GM18519 (cell line): ENCODE data around the gene ACACA.
"Not testable (repeated sequence)": the region's sequence is repeated elsewhere in the genome, so short reads cannot be mapped to it uniquely, and the experiment has no call there.

Experiments
- ATAC-seq: cut with Tn5 transposase; IDR thresholded peaks from one replicate; pipeline ENCODE4 v1.9.1; 2021; ENCODE audit warnings: mild to moderate bottlenecking, moderate library complexity; ENCODE audit not compliant: unreplicated experiment, low FRiP score

The ACACA gene

DNA sequence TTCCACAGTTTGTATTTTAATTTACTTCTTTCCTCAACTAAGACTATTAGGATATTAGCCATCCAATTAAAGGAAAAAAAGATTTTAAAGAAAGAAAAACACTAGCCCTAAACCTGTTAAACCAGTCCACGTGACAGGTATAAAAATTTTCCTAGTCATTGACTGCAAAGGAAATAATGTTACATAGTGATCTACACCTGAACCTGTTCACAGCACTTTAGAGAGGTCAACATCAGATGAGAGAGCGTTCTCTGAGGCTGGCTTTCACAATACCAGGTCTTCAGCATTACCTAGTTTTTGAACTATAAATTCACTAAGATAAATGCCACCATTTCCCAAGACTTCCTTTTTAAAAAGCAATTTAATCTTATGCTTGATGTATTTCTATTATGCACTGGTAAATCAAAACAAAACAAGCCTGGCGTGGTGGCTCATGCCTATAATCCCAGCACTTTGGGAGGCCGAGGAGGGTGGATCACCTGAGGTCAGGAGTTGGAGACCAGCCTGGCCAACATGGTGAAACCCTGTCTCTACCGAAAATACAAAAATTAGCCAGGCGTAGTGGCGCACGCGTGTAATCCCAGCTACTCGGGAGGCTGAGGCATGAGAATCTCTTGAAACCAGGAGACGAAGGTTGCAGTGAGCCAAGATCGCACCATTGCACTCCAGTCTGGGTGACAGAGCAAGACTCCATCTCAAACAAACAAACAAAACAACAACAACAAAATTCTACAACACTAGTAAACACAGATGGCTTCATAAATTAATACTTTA is 49.7 kb downstream of the ACACA start:
- not testable (repeated sequence) for ATAC-seq

DNA sequence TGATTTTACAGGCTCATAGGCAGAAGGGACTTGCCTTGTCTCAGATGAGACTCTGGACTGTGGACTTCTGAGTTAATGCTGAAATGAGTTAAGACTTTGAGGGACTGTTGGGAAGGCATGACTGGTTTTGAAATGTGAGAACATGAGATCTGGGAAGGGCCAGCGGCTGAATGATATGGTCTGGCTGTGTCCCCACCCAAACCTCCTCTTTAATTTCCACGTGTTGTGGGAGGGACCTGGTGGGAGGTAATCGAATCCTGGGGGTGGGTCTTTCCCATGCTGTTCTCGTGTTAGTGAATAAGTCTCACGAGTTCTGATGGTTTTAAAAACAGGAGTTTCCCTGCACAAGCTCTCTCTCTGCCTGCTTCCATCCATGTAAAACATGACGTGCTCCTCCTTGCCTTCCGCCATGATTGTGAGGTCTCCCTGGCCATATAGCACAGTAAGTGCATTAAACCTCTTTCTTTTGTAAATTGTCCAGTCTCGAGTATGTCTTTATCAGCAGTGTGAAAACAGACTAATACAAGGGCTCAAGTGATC is 59.7 kb downstream of the ACACA start:
- ATAC-seq = not testable (repeated sequence)

DNA sequence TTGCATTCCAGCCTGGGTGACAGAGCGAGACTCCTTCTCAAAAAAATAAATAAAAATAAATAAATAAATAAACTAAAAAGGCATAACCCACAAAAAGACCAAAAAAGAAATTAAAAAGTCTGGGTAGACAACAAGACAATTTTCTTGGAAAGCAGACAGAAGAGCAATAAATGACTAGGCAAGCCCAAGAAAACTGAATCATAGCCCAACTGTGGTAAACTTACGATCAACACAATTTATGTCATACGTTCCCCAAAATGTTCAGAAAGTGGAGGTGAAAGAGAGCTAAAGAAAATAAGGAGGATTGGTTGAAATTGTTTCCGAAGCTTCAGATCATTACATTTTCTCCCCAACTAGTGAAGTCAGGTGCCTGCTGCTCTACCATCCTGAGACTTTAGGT is 62.1 kb downstream of the ACACA start:
- no peak for ATAC-seq

DNA sequence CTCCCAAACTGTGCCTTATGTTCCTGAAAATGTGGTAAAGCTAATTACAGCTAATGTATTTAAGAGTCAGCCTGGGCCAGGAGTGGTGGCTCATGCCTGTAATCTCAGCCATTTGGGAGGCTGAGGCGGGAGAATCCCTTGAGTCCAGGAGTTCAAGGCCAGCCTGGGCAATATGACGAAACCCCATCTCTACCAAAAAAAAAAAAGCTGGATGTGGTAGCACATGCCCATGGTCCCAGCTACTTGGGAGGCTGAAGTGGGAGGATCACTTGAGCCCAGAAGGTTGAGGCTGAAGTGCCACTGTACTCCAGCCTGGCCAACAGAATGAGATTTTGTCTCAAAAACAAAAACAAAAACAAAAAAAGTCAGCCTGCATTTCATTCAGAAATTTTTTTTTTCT is 64.0 kb downstream of the ACACA start:
- no peak for ATAC-seq

DNA sequence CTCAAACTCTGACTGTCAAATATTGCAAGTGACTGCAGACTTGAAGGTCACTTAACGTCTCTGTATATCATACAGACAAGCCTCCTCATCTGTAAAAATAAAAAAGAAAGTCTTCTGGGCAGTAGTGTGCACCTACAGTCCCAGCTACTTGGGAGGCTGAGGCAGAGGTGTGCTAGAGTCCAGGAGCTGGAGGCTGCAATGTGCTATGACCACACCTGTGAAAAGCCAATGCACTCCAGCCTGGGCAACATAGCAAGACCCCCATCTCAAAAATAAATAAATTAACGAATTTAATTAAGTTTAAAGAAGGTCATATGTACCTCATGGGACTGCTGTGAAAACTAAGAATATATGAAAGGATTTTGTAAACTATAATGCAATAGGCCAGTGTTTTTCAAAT is 65.8 kb downstream of the ACACA start:
- no peak for ATAC-seq

DNA sequence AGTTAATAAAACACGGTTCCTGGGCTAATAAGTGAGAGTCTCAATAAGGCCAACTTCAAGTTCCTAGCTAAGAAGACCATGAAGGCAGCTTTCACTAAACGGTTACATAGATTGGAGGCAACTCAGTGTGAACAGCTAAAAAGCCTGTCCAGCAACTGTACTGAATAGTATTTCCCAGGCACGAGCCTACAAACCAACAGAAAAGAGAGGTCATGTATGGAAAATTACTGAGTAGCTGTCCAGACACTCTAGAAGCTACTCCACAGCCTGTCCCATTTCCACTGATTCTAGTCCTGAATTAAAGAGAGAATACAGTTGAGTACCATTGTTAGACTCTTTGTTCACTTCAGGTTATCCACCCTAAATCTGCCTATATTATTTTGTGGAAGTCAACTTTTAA is 67.3 kb downstream of the ACACA start:
- ATAC-seq = no peak

DNA sequence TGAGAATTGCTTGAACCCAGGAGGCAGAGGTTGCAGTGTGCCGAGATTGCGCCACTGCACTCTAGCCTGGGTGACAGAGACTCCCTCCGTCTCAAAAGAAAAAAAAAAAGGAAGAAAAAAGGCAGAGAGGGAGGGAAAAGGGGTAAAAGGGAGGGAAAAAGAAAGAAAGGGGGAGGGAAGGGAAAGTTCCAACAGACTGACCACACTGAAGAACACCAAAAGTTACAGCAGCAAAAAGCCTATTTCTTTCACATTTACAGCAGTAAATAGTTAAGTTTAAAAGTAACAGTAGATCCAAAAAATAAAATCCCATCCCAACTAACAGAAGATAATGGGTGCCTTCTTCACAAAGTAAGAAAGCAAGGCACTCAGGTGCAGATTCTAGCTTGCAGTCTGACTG is 67.8 kb downstream of the ACACA start:
- no peak for ATAC-seq

DNA sequence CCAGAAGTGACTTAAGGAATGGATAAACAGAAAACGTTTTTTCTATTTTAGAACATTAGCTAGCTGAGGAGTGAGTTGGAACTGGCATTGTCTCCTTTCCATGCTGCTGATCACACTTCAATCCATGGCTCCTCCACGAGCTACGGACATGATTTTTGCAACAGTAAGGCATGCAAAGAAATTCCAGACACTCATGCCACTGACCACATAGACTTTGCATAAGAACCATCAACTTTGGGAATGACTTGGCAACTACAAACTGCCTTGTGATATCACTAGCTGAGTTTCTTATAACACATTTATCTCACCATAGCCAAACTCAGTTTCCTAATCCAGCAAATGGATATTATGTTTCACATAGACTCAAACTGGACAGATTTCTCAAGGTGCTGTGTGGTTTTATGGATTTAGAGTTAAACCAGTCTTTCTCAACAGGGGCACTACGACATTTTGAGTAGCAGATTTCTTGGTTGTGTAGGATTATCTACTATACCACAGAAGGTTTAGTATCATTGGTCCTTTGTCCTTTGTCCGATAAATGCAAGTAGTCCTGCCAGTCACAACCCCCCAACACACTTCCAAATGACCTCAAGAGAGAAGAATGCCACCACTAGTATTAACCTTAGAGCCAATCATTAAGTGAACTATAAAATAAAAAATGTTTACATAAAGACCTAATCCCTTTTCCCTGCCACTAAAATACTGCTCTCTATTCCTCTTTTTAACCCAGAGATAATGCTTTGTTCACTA is 79.1 kb downstream of the ACACA start:
- no peak for ATAC-seq

DNA sequence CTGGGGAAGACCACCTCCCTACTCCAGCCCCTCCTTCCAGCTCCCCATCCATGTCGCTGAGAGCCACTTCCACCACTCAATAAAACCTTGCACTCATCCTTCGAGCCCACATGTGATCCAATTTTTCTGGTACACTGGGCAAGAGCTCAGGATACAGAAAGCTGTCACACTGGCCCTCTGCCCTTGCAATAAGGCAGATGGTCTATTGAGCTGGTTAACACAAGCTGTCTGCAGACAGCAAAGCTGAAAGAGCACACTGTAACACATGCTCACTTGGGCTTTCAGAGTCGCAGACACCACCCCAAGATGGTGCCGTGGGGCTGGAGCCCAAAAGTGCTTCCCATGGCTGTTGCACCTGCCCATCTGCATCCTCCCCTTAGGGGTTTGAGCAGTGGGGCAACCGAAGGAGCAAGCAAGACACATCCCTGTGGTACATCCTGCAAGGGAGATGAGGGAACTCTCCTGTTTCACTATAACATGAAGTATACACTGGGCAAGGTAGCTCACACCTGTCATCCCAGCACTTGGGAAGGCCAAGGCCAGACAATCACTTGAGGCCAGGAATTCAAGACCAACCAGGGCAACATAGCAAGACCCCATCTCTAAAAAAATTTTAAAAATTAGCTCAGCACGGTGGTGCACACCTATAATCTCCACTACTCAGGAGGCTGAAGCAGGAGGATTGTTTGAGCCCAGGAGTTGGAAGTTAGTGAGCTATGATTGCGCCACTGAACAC is 83.6 kb downstream of the ACACA start:
- no peak for ATAC-seq

DNA sequence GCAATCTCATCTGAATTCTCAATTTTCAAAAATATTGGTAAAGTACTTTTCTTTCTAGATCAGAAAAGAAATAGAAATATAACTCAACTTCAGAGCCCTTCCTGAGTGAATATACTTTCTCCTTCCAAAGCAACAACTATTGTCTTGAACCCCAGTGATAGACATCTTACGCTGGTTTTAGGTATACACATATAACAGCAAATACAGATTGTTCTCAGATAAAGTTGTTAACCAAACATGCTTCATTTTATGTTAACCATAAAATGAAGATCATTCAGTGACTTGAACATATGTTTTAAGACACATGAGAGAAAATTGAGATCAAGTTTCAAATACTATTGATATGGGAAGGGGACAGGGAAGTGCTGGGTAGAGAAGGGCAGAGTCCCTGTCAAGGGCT is 84.5 kb downstream of the ACACA start:
- ATAC-seq = no peak

DNA sequence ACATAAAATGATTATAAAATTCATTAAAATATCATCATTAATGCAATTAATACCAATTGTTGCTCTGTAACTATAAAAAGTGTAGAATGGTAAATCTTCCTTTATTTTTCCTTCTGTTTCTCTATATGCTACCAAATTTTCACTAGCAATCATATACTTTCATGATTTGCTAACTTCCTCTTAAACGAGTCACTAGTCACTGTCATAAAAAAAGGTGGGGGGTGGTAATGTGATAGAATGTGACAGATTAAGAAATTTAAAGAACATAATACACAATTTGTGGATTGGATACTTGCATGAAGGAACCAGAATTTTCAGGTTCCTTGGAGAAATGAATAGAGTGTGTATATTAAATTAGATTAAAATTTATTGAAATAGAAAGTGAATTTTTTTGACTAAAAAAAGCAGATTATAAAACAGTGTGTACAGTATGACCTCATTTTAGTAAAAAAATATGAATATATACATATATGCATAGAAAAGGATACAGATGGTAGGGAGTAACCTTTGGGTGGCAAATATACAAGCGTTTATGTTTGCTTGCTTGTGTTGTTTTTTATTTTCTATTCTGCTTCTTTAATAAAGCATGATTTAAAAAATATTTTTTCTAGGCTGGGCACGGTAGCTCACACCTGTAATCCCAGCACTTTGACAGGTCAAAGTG is 87.6 kb downstream of the ACACA start:
- no peak for ATAC-seq

DNA sequence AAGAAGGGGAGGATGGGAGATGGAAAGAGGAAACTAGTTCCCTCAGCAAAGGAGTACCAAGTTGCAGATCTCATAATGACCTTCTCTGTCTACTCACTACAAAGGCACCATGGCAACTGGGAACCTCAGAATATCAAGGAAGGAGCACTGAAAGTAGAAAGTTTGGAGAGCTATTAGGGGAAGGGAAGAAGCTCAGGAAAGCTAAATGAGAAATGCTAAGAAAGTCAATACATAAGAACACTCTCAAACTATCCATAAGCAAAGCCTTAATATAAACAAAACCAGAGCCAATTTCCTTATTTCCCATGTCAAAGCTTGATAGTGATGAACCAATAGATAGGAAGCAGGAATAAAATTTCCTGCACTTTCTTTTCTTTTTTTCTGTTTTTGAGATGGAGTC is 88.8 kb downstream of the ACACA start:
- ATAC-seq = no peak

DNA sequence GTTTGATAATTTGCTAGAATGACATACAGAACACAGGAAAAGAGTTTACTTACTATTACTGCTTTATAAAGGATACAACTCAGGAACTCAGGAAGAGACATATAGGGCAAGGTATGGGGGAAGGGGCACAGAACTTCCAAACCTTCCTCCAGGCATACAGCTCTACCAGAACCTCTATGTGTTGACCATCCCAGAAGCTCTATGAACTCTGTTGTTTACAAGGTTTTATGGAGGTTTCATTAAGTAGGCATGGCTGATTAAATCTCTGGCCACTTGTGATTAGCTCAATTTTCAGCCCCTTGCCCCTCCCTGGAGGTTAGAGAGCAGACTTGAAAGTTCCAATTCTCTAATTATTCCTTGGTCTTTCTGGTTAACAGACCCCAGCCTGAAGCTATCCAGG is 91.0 kb downstream of the ACACA start:
- no peak for ATAC-seq

DNA sequence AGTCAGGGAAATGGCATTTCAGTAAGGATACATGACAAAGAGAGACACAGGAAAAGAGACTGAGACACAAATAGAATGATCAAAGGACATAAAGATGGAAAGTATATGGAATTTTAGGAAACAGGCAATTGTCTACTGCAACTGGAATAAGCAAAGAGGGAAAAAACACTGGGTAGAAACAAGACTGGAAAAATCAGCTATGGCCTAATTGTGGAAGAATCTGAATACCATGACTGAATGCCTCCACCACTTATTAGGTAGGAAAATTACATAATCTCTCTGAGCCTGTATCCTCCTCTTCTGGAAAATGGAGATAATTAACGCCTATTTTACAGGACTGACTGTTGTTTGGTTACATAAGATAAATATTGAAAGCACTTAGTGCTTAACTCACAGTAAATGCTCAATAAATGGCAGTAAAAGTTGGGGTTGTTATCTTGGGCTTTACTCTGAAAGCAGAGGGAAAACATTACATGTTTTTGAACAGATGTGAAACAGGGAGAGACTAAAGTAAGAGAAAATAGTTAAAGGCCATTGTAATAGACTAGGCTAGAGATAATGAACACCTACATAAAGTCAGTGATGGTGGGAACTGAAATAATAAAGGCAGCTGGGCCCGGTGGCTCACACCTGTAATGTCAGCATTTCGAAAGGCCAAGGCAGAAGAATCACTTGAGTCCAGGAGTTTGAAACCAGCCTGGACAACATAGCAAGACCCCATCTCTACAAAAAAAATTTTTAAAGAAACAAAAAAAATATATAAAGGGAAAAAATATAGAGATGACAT is 94.3 kb downstream of the ACACA start:
- no peak for ATAC-seq

DNA sequence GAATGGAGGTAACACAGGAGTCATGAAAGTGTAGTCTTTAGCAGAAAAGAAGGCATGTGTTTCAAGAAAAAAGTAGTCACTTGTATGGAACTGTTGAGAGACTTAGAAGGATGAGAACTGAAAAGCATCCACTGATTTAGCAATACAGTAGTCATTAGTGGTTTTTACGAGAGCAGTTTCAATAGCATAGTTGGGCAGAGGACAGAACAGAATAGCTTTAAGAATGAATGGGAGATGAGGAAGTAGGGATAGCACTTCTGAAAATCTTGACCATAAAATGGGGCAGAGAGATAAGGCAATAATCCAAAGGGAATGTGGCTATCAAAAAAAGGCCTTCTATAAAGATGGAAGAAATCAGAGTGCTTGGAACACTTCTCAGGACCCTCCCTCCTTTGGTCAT is 95.7 kb downstream of the ACACA start:
- no peak for ATAC-seq

DNA sequence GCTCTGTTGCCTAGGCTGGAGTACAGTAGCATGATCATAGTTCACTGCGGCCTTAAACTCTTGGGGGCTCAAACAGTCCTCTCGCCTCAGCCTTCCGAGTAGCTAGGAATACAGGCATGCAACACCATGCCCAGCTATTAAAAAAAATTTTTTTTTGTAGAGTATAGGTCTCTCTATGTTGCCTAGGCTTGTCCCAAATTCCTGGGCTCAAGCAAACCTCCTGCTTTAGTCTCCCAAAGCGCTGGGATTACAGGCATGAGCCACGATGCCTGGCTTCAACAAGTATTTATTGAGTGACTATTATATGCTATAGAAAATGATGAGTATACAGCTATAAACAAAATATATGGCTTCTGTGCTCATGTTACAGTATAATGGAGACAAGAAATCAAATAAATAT is 97.6 kb downstream of the ACACA start:
- ATAC-seq = no peak

DNA sequence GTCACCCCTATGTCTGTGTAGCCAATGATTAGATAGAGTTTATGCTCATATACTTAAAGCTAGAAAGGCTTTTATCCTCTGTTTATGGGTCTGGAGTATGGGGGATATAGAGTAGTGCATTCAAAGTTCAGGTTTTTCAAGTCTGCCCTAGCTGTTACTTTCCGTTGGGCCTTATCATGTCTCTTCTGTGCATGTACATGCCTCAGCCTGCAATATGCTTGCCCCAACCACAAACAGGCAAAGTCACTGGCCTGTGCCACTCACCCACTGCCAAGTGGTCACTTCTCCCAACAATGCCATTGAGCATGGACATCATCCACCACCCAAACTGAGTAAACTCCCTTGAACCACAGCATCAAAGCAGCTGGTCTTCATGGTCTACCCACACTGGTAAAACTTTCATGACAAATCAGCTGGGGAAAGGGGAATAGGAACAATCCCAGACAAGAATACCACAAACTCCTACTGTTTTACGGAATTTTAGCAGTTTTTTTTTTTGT is 101.2 kb downstream of the ACACA start:
- ATAC-seq = no peak

DNA sequence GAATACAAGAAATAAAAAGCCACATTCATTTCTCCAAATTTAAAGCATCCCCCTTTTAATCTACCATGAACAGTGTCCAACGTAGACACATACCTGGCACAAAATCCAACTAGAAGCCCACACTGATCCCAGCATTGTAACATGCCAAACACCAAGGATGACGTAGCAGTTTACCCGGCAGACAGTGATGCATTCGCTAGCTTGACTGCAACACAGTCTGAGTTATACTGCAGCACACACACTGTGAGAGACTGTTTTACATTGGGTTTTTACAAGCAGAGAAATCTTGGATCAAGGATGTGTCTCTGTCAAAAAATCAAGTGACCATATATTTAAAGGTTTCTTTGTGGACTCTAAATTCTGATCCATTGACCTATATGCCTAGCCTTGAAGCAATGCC is 105.3 kb downstream of the ACACA start:
- no peak for ATAC-seq

DNA sequence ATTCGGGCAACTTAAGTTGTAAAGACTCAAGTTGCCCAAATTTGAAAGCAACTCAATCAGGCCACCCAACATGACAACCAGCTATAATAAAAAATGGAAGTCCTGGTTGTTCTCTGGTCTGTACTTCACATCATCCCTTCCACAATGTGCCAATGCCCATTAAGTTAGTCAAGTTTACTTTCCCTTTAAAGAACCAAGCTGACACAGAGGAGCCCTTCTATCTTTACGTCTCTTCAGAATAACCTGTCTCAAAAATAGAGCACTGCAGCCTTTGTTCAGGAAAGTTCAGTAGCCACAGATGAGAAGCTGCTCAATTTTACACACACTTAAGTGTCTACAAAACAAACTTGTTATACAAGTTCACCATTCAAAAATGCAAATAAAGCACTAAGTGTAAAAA is 106.0 kb downstream of the ACACA start:
- no peak for ATAC-seq
